Upper lobe of left lung (tissue), 4 donors: Measurements from ENCODE around the gene NRXN2.

Source experiments
- EP300 ChIP-seq, 4 donors: sonication (generic); formaldehyde crosslinking; IDR thresholded peaks; one replicate each; pipeline ENCODE4 v1.5.1; 2017; ENCODE audit warnings: antibody characterized with exemption in 4 of 4, control low read depth in 2 of 4
- POLR2A ChIP-seq, 4 donors: fragments of 450-650 bp; IDR thresholded peaks; one replicate each; pipeline ENCODE4 v1.5.1; 2016 to 2017; ENCODE audit warnings: antibody characterized with exemption in 4 of 4, mild to moderate bottlenecking in 2 of 4
- POLR2AphosphoS5 ChIP-seq, 2 donors: sonication (generic); formaldehyde crosslinking; IDR thresholded peaks; one replicate each; pipeline ENCODE4 v1.5.1; 2017; ENCODE audit warnings: antibody characterized with exemption in 2 of 2
- TF ChIP-seq, protein P1 (sequence below), 6 experiments: fragments of 450-650 bp in 4 of 6; fragments of 200-600 bp in 2 of 6; sonication (generic) in 2 of 6; IDR thresholded peaks; one replicate each; pipeline ENCODE4 v1.5.1; 2016 to 2019; ENCODE audit warnings: antibody characterized with exemption in 6 of 6

GRCh38 chr11:64566915-64567891, 155.8 kb downstream of the NRXN2 start:
- TF ChIP-seq, protein P1, sequence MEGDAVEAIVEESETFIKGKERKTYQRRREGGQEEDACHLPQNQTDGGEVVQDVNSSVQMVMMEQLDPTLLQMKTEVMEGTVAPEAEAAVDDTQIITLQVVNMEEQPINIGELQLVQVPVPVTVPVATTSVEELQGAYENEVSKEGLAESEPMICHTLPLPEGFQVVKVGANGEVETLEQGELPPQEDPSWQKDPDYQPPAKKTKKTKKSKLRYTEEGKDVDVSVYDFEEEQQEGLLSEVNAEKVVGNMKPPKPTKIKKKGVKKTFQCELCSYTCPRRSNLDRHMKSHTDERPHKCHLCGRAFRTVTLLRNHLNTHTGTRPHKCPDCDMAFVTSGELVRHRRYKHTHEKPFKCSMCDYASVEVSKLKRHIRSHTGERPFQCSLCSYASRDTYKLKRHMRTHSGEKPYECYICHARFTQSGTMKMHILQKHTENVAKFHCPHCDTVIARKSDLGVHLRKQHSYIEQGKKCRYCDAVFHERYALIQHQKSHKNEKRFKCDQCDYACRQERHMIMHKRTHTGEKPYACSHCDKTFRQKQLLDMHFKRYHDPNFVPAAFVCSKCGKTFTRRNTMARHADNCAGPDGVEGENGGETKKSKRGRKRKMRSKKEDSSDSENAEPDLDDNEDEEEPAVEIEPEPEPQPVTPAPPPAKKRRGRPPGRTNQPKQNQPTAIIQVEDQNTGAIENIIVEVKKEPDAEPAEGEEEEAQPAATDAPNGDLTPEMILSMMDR (IDR thresholded peaks at IDR 0.05) = no peak
- TF ChIP-seq POLR2A (IDR thresholded peaks at IDR 0.05) (no peak), EP300 (IDR thresholded peaks at IDR 0.05) (no peak), POLR2AphosphoS5 (IDR thresholded peaks at IDR 0.05) (no peak)
